K562 (cell line): ENCODE measurements around the gene COL11A2. TPM values are rescaled to one million over a fixed set of nuclear protein-coding genes. Genes with fewer than 3 reads are reported as not detected.

Experiments
- ASH1L ChIP-seq: fragments of 450-650 bp; IDR thresholded peaks from 2 replicates; pipeline ENCODE4 v1.6.1; 2018; ENCODE audit warnings: borderline replicate concordance, mild to moderate bottlenecking, low read depth; ENCODE audit not compliant: partially characterized antibody
- DMBX1 ChIP-seq: fragments of 250-450 bp; sonication (Bioruptor Pico); IDR thresholded peaks from 2 replicates; pipeline ENCODE4 v1.8.0; 2022; ENCODE audit warnings: inconsistent platforms, mild to moderate bottlenecking, moderate library complexity, borderline replicate concordance
- FOXM1 ChIP-seq, 2 experiments: fragments of 450-650 bp in 1 of 2; sonication (generic) in 1 of 2; formaldehyde crosslinking in 1 of 2; IDR thresholded peaks; 2 replicates each; pipeline versions ENCODE4 v1.6.1 to v1.9.0; 2017 to 2022; ENCODE audit warnings: low read depth in 2 of 2, mild to moderate bottlenecking in 2 of 2, missing genetic modification reagents in 1 of 2, moderate library complexity in 1 of 2
- MCM3 ChIP-seq: fragments of 450-650 bp; IDR thresholded peaks from 2 replicates; pipeline ENCODE4 v1.6.1; 2016
- MCM7 ChIP-seq, 2 experiments: fragments of 450-650 bp; IDR thresholded peaks; 2 replicates each; pipeline ENCODE4 v1.6.1; 2016 to 2018
- MEIS2 ChIP-seq: fragments of 450-650 bp; IDR thresholded peaks from 2 replicates; pipeline ENCODE4 v1.6.1; 2014; ENCODE audit warnings: mild to moderate bottlenecking; ENCODE audit not compliant: partially characterized antibody
- MIER1 ChIP-seq: fragments of 450-650 bp; IDR thresholded peaks from 2 replicates; pipeline ENCODE4 v1.6.1; 2016; ENCODE audit warnings: antibody characterized with exemption, mild to moderate bottlenecking, low read depth
- NCOA2 ChIP-seq, 2 experiments: fragments of 450-650 bp; IDR thresholded peaks; 2 replicates each; pipeline ENCODE4 v1.6.1; 2018; ENCODE audit warnings: mild to moderate bottlenecking in 2 of 2, moderate library complexity in 1 of 2; ENCODE audit not compliant: partially characterized antibody in 2 of 2
- RBFOX2 ChIP-seq: fragments of 200-400 bp; formaldehyde crosslinking; IDR thresholded peaks from 2 replicates; pipeline ENCODE4 v1.6.1; 2017; ENCODE audit warnings: low read depth, mild to moderate bottlenecking, low read length, moderate library complexity
- SMARCC2 ChIP-seq: fragments of 450-650 bp; IDR thresholded peaks from 2 replicates; pipeline ENCODE4 v1.6.1; 2017; ENCODE audit warnings: antibody characterized with exemption, moderate library complexity, mild to moderate bottlenecking, low read depth
- TCF7L2 ChIP-seq: fragments of 150-350 bp; IDR thresholded peaks from 2 replicates; pipeline ENCODE4 v1.6.1; 2016; ENCODE audit warnings: low read depth, mild to moderate bottlenecking, low read length, moderate library complexity
- ZNF124 ChIP-seq: sonication (generic); formaldehyde crosslinking; IDR thresholded peaks from 2 replicates; pipeline ENCODE4 v1.8.1; 2022; ENCODE audit warnings: missing genetic modification reagents
- ZNF668 ChIP-seq: fragments of 250-450 bp; sonication (Bioruptor Pico); IDR thresholded peaks from 2 replicates; pipeline ENCODE4 v1.8.0; 2022; ENCODE audit warnings: mild to moderate bottlenecking, inconsistent platforms
- ZZZ3 ChIP-seq: fragments of 450-650 bp; IDR thresholded peaks from 2 replicates; pipeline ENCODE4 v1.6.1; 2016; ENCODE audit warnings: antibody characterized with exemption, mild to moderate bottlenecking, moderate library complexity
- polyA plus RNA-seq, 8 experiments: library from polyadenylated mRNA; depleted of rRNA in 4 of 8; stranded (reverse) in 5 of 8; unstranded in 3 of 8; fragments of >200 nt; fragmentation: Nextera tagmentation in 2 of 8; fragmentation: Illumina TruSeq in 1 of 8; extraction: Ambion mirVana in 2 of 8; extraction: Trizol in 1 of 8; gene quantifications; 2 replicates each; pipeline versions ENCODE4 v1.2.1 to v1.2.3, GENCODE V29; 2011 to 2014; ENCODE audit warnings: inconsistent platforms in 1 of 8, missing spikeins in 1 of 8
- total RNA-seq, 7 experiments: library from RNA; depleted of rRNA in 6 of 7; stranded (reverse); fragments of >200 nt in 6 of 7; fragmentation: Illumina TruSeq in 2 of 7; extraction: Trizol in 2 of 7; gene quantifications; 2 replicates each; pipeline versions ENCODE4 v1.2.1 to v1.2.3, GENCODE V29; 2011 to 2021; ENCODE audit warnings: low replicate concordance in 1 of 7
- TF ChIP-seq, protein P1 (sequence below): fragments of 250-450 bp; sonication (Bioruptor Pico); IDR thresholded peaks from 2 replicates; pipeline ENCODE4 v1.8.0; 2021; ENCODE audit warnings: mild to moderate bottlenecking, moderate library complexity
- TF ChIP-seq, protein P2 (sequence below), 2 experiments: fragments of 450-650 bp in 1 of 2; sonication (generic) in 1 of 2; formaldehyde crosslinking in 1 of 2; IDR thresholded peaks; 2 replicates each; pipeline versions ENCODE4 v1.7.1 to v1.9.0; 2016 to 2022; ENCODE audit warnings: inconsistent platforms in 1 of 2, mild to moderate bottlenecking in 1 of 2, missing genetic modification reagents in 1 of 2
- TF ChIP-seq, protein P3 (sequence below): sonication (generic); formaldehyde crosslinking; IDR thresholded peaks from 2 replicates; pipeline ENCODE4 v1.9.0; 2022; ENCODE audit warnings: mild to moderate bottlenecking, missing genetic modification reagents

COL11A2 gene
- total and polyA plus RNA-seq, 9 of the 15 experiments (the other 6 are each of a cell fraction or from before 2014, with no cell fraction given), result 0.04 to 0.35 (median 0.09) TPM; not detected in 1

DNA sequence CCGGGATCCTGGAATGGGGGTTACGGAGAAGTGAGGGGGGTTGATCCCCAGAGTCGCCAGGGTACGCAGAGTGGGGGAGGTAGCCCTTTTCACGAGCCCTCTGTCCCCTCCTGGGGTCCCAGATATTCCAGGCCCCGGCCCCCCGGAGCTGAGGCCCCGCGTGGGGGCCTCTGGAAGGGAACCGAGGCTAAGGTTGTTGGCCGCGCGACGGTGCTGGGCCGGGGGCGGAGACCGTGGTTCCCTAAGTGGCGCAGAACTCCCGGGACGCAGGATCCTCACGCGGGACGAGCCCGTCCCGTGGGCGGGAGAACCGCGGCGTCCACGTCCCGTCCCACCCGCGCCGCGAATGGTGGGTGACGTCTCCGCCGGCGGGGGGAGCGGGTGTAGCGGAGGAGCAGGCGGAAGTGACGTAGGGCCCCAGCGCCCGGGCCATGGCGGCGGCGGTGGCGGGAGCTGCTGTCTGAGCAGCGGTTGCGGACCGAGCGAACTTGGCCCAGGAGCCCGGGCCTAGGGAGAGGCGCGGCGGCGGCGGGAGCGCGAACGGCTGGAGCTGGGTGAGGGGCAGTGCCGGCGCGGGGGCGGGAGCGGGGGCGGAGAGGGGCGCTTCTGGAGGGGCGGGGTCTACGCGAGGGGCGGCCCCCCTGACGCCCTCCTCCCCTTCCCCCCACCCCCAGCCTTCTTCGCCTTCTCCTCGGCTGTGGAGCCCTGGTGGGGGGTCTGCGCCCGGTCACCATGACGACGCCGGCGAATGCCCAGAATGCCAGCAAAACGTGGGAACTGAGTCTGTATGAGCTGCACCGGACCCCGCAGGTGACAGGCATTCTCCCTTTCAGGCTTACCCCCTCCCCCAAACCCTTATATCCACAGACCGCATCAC lies 16.1 kb upstream of the COL11A2 start, which contains the start of gene RING1 (continued):
- TF ChIP-seq MIER1, result no peak
- TF ChIP-seq FOXM1 (IDR thresholded peaks at IDR 0.05; ENCODE audit: low read depth), result no peak
- no peak for TF ChIP-seq FOXM1 (CRISPR knock-in tag; IDR thresholded peaks at IDR 0.05; ENCODE audit: low read depth)
- TF ChIP-seq SMARCC2, result no peak
- no peak for TF ChIP-seq ZNF668
- TF ChIP-seq, protein P1, sequence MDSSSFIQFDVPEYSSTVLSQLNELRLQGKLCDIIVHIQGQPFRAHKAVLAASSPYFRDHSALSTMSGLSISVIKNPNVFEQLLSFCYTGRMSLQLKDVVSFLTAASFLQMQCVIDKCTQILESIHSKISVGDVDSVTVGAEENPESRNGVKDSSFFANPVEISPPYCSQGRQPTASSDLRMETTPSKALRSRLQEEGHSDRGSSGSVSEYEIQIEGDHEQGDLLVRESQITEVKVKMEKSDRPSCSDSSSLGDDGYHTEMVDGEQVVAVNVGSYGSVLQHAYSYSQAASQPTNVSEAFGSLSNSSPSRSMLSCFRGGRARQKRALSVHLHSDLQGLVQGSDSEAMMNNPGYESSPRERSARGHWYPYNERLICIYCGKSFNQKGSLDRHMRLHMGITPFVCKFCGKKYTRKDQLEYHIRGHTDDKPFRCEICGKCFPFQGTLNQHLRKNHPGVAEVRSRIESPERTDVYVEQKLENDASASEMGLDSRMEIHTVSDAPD (CRISPR knock-in tag), result no peak
- TF ChIP-seq NCOA2 (IDR thresholded peaks at IDR 0.05; ENCODE audit: partially characterized antibody in 2 of 2), result no peak
- no peak for TF ChIP-seq MCM7 (IDR thresholded peaks at IDR 0.05)
- no peak for TF ChIP-seq TCF7L2
- TF ChIP-seq, protein P2, sequence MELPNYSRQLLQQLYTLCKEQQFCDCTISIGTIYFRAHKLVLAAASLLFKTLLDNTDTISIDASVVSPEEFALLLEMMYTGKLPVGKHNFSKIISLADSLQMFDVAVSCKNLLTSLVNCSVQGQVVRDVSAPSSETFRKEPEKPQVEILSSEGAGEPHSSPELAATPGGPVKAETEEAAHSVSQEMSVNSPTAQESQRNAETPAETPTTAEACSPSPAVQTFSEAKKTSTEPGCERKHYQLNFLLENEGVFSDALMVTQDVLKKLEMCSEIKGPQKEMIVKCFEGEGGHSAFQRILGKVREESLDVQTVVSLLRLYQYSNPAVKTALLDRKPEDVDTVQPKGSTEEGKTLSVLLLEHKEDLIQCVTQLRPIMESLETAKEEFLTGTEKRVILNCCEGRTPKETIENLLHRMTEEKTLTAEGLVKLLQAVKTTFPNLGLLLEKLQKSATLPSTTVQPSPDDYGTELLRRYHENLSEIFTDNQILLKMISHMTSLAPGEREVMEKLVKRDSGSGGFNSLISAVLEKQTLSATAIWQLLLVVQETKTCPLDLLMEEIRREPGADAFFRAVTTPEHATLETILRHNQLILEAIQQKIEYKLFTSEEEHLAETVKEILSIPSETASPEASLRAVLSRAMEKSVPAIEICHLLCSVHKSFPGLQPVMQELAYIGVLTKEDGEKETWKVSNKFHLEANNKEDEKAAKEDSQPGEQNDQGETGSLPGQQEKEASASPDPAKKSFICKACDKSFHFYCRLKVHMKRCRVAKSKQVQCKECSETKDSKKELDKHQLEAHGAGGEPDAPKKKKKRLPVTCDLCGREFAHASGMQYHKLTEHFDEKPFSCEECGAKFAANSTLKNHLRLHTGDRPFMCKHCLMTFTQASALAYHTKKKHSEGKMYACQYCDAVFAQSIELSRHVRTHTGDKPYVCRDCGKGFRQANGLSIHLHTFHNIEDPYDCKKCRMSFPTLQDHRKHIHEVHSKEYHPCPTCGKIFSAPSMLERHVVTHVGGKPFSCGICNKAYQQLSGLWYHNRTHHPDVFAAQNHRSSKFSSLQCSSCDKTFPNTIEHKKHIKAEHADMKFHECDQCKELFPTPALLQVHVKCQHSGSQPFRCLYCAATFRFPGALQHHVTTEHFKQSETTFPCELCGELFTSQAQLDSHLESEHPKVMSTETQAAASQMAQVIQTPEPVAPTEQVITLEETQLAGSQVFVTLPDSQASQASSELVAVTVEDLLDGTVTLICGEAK (IDR thresholded peaks at IDR 0.05), result peak; percentile 90
- TF ChIP-seq, protein P2 (CRISPR knock-in tag; IDR thresholded peaks at IDR 0.05), result no peak
- TF ChIP-seq MEIS2, result no peak
- no peak for TF ChIP-seq ZZZ3
- no peak for TF ChIP-seq MCM3
- TF ChIP-seq ZNF124 (CRISPR knock-in tag), result no peak
- peak; percentile 97 for TF ChIP-seq RBFOX2
- no peak for TF ChIP-seq ASH1L
- TF ChIP-seq DMBX1 (CRISPR knock-in tag), result no peak
- TF ChIP-seq, protein P3, sequence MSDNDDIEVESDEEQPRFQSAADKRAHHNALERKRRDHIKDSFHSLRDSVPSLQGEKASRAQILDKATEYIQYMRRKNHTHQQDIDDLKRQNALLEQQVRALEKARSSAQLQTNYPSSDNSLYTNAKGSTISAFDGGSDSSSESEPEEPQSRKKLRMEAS (CRISPR knock-in tag), result peak; percentile 59
